Measurements from ENCODE around the gene KBTBD13.
"Not testable (repeated sequence)": the region's sequence is repeated elsewhere in the genome, so short reads cannot be mapped to it uniquely, and the experiment has no call there.

The KBTBD13 gene

DNA sequence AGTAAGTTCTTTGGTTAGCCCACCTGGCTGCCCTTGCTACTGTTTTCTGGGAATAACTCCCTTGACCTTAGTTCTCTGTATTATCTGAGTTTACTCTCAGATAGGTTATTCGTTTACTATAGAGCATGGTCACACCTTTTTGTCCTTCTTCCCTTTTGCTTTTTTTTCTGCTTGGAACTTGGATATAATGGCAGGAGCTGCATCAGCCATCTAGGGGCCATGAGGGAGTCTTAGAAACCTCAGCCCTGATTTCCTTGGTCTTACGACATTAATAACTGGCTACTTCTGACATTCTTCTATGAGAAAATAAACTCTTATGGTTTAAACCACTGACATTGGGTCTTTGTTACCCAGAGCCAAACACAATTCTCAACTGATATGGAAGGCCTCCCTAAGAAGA, 34.8 kb upstream of the KBTBD13 start:
- TF ChIP-seq, protein P1, sequence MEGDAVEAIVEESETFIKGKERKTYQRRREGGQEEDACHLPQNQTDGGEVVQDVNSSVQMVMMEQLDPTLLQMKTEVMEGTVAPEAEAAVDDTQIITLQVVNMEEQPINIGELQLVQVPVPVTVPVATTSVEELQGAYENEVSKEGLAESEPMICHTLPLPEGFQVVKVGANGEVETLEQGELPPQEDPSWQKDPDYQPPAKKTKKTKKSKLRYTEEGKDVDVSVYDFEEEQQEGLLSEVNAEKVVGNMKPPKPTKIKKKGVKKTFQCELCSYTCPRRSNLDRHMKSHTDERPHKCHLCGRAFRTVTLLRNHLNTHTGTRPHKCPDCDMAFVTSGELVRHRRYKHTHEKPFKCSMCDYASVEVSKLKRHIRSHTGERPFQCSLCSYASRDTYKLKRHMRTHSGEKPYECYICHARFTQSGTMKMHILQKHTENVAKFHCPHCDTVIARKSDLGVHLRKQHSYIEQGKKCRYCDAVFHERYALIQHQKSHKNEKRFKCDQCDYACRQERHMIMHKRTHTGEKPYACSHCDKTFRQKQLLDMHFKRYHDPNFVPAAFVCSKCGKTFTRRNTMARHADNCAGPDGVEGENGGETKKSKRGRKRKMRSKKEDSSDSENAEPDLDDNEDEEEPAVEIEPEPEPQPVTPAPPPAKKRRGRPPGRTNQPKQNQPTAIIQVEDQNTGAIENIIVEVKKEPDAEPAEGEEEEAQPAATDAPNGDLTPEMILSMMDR (conservative IDR thresholded peaks at IDR 0.05): no peak
- H3K27ac ChIP-seq: no peak overlapping the region

DNA sequence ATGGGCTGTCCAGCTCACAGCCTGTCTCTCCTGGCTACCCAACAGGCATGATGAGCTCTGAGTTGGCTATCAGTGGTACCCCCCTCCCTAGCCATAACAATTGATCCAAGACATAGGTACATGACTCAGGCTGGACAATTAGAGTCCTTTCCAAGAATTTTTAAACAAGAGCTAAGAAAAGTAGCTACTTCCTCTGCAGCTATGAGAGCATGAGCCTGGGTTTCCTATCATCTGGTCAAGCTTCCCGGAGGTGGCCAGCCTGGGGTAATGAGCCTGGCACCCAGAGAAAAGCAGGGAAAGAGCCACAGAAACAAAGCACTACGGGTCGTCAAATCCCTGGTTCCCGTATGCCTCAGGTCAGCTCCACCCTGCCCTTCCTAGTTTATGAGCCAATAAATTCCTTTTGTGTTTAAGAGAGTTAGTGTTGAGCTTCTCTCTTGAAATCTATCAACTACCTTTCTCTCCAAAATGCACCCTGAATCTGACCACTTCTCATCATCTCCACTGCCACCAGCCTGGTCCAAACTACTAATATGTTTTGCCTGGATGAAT, 33.7 kb upstream of the KBTBD13 start:
- TF ChIP-seq, protein P1 (conservative IDR thresholded peaks at IDR 0.05): no peak
- no peak overlapping the region for H3K27ac ChIP-seq

DNA sequence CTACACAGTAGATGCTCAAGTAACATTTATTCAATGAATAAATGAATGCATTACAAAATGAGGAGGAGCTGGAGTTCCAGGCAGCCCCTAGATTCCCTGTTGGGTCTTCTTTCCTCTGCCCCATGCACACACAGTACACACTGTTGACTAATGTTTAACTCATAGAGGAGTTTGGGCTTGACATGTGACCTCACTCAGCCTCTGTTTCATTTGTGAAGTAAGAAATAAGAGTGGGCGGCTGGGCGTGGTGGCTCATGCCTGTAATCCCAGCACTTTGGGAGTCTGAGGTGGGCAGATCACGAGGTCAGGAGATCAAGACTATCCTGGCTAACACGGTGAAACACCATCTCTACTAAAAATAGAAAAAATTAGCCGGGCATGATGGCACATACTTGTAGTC, 32.3 kb upstream of the KBTBD13 start:
- H3K27ac ChIP-seq: not testable (repeated sequence)

DNA sequence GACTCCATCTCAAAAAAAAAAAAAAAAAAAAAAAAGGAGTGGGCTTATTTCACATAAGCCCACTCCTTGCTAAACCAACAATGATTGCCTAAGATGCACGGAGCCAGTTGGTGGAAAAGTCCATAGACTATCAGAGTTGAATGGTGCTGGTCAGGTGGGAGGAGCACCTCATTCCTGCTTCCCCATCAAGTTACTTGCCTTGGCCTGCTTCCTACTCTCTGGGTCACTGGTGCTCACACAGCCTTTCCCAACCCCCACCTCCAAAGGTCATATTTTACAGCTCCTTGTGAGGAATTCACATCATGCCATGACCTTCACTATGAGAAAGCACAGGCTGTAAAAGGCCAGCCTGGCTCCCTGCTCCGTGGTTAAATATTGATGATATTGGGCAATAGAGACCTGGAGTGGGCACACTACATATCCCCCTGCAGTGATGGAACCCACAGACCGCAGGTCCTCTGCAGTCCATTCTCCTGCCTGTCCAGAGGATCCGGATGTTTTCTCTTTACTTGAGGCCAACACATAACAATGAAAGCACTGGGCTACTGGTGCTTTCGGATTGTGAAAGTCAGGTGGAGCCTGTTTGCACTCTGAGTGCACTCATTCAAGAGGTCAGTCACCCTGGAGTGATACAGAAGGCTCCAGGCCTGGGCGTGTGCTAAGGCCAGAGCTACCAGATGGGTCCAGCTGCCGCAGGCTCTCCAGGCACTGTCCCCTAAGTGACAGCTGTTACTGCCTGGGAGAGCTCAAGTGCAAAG, 31.6 kb upstream of the KBTBD13 start, which contains the start of gene SLC51B:
SLC51B (plus strand) TSS at position 664 of the 758 bp plus-strand sequence. CDS start 4,618 bp downstream, outside the sequence.
- TF ChIP-seq, protein P1 (conservative IDR thresholded peaks at IDR 0.05): no peak
- no peak within 1 kb of the TSS for H3K27ac ChIP-seq

DNA sequence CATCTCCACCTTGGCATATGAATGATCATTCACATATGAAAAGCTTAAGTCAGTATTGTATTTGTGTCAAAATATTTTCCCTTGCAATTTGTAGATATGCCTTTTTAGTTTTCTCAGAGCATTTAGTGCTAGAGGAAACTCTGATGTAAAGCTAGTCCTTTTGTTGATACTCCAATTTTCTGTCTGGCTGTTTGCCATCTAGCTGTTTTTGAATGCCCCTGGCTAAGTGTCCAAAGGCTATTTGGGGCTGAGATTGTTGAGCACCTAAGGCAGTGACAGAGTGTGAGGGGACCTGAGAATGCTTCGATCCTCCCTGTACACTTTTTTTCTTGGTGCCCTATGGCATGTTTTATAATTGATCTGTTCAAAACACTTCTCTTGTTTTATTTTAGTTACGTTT, 28.3 kb upstream of the KBTBD13 start:
- H3K27ac ChIP-seq: no peak overlapping the region
- TF ChIP-seq, protein P1 (conservative IDR thresholded peaks at IDR 0.05): no peak

DNA sequence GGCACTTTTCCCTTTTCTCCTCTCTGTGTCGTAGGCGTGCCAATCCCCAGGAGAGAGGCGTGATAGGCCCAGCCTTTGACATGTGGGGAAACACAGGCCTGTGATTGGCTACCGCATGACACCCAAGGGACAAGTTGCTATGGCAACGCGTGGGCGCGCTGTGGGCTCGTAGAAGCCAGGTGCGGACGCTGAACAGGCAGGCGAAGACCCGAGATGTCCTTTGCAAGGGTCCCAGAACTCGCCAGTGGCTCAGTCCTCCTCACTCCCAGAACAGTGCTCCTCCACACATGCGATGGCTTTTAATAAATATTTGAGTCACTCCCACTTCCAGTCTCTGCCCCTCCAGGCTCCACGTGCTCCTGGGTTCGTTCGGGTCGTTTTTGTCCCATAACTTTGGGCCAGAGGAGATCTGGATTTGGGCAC, 27.1 kb upstream of the KBTBD13 start:
- TF ChIP-seq, protein P1 (conservative IDR thresholded peaks at IDR 0.05): no peak
- no peak overlapping the region; the same call in 1 of the 2 replicates for H3K27ac ChIP-seq

DNA sequence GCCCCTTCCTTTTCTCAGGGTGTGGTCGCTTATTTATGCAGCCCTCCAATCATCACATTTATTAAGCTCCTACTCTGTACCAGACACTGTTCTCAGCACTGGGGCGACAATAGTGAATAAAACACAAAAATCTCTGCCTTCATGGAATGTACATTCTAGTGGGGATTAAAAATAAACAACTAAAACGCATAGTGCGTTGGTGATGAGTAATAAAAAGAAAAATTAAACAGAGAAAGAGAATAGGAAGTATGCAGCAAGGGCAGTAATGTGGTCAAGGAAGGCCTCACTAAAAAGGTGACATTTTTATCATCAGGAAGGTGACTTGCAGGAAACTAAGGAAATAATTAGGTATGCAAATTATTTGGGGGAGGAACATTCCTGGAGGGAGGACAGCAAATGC, 26.3 kb upstream of the KBTBD13 start:
- H3K27ac ChIP-seq: no peak overlapping the region
- TF ChIP-seq, protein P1 (conservative IDR thresholded peaks at IDR 0.05): no peak

DNA sequence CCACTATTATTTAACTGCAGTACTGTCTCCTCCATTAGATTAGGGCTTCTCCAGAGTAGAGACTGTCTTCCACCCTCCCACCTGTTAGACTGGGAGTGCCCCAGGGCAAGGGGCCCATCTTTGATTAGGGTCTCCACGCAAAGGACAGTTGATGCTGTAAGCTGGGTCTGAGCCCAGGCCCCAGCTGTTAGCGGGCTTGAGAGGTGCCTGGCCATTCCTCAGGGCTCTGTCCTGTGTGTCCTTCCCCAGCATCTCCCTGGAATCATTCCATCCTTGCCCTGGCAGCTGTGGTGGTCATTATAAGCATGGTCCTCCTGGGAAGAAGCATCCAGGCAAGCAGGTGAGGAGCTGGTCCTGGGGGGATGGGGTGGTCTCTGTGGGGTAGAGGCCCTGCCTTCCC, 25.3 kb upstream of the KBTBD13 start:
- TF ChIP-seq, protein P1 (conservative IDR thresholded peaks at IDR 0.05): no peak
- H3K27ac ChIP-seq: no peak overlapping the region

All from VCaP (cell line).